Memory B cell (primary cell): ENCODE data around the gene MNAT1.

Experiments used
- ATAC-seq: fragments of 150-1000 bp; cut with Tn5 transposase; 2 replicates; pipeline ENCODE4 v1.10.0; 2021; ENCODE audit warnings: low read depth, mild to moderate bottlenecking, moderate library complexity
- DNase-seq, 2 donors: peaks; one replicate each; pipeline ENCODE4 v3.0.0; 2022; ENCODE audit warnings: low spot score in 2 of 2
- H3K27ac Mint-ChIP-seq: one replicate; pipeline ENCODE4 v1.8.0; 2022; ENCODE audit warnings: mild to moderate bottlenecking, moderate library complexity, mixed read lengths
- H3K27me3 Mint-ChIP-seq: one replicate; pipeline ENCODE4 v1.8.0; 2022; ENCODE audit warnings: mixed read lengths
- H3K36me3 Mint-ChIP-seq: one replicate; pipeline ENCODE4 v1.8.0; 2022; ENCODE audit warnings: mild to moderate bottlenecking, mixed read lengths
- H3K4me1 Mint-ChIP-seq: one replicate; pipeline ENCODE4 v1.8.0; 2022; ENCODE audit warnings: mixed read lengths
- H3K4me3 Mint-ChIP-seq: one replicate; pipeline ENCODE4 v1.8.0; 2022; ENCODE audit warnings: mild to moderate bottlenecking, moderate library complexity, mixed read lengths
- H3K9me3 Mint-ChIP-seq: one replicate; pipeline ENCODE4 v1.8.0; 2022; ENCODE audit warnings: mixed read lengths

The MNAT1 gene

DNA sequence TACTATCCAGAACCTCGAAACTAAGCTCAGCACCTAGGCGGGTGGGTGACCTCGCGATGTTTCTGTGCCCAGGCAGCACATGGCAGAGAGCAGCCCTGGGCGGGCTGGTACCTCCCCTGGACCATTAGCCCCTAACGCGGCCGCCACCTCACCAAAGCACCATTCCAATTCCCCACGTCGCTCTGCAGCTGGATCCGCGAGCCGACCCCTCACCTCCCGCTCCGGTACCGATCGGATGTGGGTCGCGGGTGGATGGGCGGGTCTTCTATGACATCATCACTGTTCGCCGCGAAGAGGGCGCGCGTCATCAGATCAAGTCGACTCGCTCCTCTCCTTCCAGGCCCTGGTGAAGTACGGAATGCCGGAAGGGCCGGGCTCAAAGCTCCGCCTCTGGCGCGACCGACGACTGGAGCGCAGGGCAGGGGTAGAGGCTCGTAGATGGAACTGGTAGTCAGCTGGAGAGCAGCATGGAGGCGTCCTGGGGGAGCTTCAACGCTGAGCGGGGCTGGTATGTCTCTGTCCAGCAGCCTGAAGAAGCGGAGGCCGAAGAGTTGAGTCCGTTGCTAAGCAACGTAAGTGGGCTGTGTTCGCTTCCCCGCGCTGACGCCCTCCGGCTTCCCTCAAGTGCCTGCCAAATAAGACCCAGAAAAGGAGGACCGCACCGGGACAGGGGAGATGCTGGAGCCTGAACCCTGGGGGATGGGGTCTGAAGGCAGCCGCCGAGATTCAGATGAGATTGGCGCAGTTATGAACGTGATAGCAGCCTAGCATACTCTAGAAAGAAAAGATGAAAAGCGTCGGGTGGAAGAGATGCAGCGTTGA is 246.5 kb downstream of the MNAT1 start, which contains the start of the genes SLC38A6 and TRMT5:
TSS of gene SLC38A6 (plus strand) at position 435 of the 822 bp plus-strand sequence. CDS start at position 468, 33 bp downstream.
TSS of gene TRMT5 (minus strand) at position 269 of the 822 bp plus-strand sequence. CDS start at position 163, 106 bp downstream.
- Mint-ChIP-seq H3K4me1 (peaks cover 14% of the 10 kb centered on the region), H3K27ac (no peak within 1 kb of the TSS), H3K4me3 (no peak within 1 kb of the TSS)

GRCh38 chr14:60981633-60982455 is 247.3 kb downstream of the MNAT1 start:
- DNase-seq, result no peak
- H3K27me3 Mint-ChIP-seq, result no peaks in the 10 kb centered on the region
- H3K36me3 Mint-ChIP-seq, result peaks cover 5% of the 10 kb centered on the region
- H3K27ac Mint-ChIP-seq, result no peak overlapping the region
- H3K4me3 Mint-ChIP-seq, result no peak overlapping the region
- ATAC-seq, result no peak
- H3K4me1 Mint-ChIP-seq, result peaks cover 11% of the 10 kb centered on the region
- no peaks in the 10 kb centered on the region for H3K9me3 Mint-ChIP-seq

More for the DNA sequence above, 246.5 kb downstream of the MNAT1 start, which contains the start of the genes SLC38A6 and TRMT5:
- H3K36me3 Mint-ChIP-seq, result peaks cover 4% of the 10 kb centered on the region
- no peaks in the 10 kb centered on the region for H3K27me3 Mint-ChIP-seq
- DNase-seq (peak; percentile 89 to 96), ATAC-seq (peak; percentile 87)
- no peaks in the 10 kb centered on the region for H3K9me3 Mint-ChIP-seq

GRCh38 chr14:60984196-60984595 is 249.6 kb downstream of the MNAT1 start:
- DNase-seq, result no peak
- ATAC-seq, result no peak
- H3K4me3 Mint-ChIP-seq, result no peak overlapping the region
- H3K36me3 Mint-ChIP-seq, result peaks cover 5% of the 10 kb centered on the region
- H3K27me3 Mint-ChIP-seq, result no peaks in the 10 kb centered on the region
- no peaks in the 10 kb centered on the region for H3K9me3 Mint-ChIP-seq
- peaks cover 6% of the 10 kb centered on the region for H3K4me1 Mint-ChIP-seq
- no peak overlapping the region for H3K27ac Mint-ChIP-seq

- peaks cover 10% of the 10 kb centered on the region for H3K36me3 Mint-ChIP-seq
- DNase-seq (no peak), ATAC-seq (no peak)
- H3K27ac Mint-ChIP-seq, result no peak overlapping the region
- no peaks in the 10 kb centered on the region for H3K4me1 Mint-ChIP-seq
- no peaks in the 10 kb centered on the region for H3K9me3 Mint-ChIP-seq
- H3K27me3 Mint-ChIP-seq, result no peaks in the 10 kb centered on the region
- no peak overlapping the region for H3K4me3 Mint-ChIP-seq
Measured at GRCh38 chr14:60986500-60986899, 251.9 kb downstream of the MNAT1 start.

DNA sequence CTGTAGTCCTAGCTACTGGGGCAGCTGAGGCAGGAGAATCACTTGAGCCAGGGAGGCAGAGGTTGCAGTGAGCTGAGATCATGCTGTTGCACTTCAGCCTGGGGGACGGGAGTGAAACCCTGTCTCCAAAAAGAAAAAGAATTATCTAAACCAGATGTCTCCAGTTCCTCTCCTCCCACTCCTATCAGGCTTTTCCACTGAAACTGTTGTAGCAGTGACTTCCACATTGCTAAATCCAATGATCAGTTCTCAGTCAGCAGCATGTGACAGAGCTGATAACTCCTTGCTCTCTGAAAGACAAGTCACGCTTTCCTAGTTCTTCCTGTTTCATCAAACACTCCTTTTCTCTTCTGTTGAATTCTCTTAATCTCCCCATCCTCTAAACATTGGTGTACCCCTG is 255.0 kb downstream of the MNAT1 start:
- DNase-seq (no peak), ATAC-seq (no peak)
- no peaks in the 10 kb centered on the region for H3K4me1 Mint-ChIP-seq
- no peaks in the 10 kb centered on the region for H3K27me3 Mint-ChIP-seq
- no peaks in the 10 kb centered on the region for H3K9me3 Mint-ChIP-seq
- no peak overlapping the region for H3K4me3 Mint-ChIP-seq
- H3K27ac Mint-ChIP-seq, result no peak overlapping the region
- peaks cover 15% of the 10 kb centered on the region for H3K36me3 Mint-ChIP-seq

GRCh38 chr14:60998617-60999016 is 264.1 kb downstream of the MNAT1 start:
- Mint-ChIP-seq H3K4me3 (no peak overlapping the region), H3K4me1 (no peaks in the 10 kb centered on the region), H3K9me3 (no peaks in the 10 kb centered on the region), H3K27ac (no peak overlapping the region), H3K27me3 (no peaks in the 10 kb centered on the region), H3K36me3 (peaks cover 21% of the 10 kb centered on the region)
- no peak for DNase-seq
- ATAC-seq, result no peak

GRCh38 chr14:60999536-60999935 is 265.0 kb downstream of the MNAT1 start:
- Mint-ChIP-seq H3K27me3 (no peaks in the 10 kb centered on the region), H3K4me3 (no peak overlapping the region), H3K27ac (no peak overlapping the region), H3K4me1 (no peaks in the 10 kb centered on the region), H3K36me3 (peaks cover 25% of the 10 kb centered on the region), H3K9me3 (peaks cover 2% of the 10 kb centered on the region)
- DNase-seq (no peak), ATAC-seq (no peak)

- Mint-ChIP-seq H3K9me3 (peaks cover 2% of the 10 kb centered on the region), H3K4me1 (no peaks in the 10 kb centered on the region), H3K36me3 (peaks cover 12% of the 10 kb centered on the region), H3K27ac (no peak overlapping the region), H3K27me3 (no peaks in the 10 kb centered on the region), H3K4me3 (no peak overlapping the region)
- no peak for DNase-seq
- no peak for ATAC-seq
Measured at GRCh38 chr14:61003571-61003970, 269.0 kb downstream of the MNAT1 start.

- ATAC-seq (no peak), DNase-seq (no peak)
- Mint-ChIP-seq H3K9me3 (no peaks in the 10 kb centered on the region), H3K27me3 (no peaks in the 10 kb centered on the region), H3K27ac (no peak overlapping the region), H3K36me3 (peaks cover 1% of the 10 kb centered on the region), H3K4me1 (no peaks in the 10 kb centered on the region), H3K4me3 (no peak overlapping the region)
Measured at GRCh38 chr14:61019537-61019936, 285.0 kb downstream of the MNAT1 start.
